GM12878 (cell line): ENCODE measurements around the gene EDC4. TPM values are rescaled to one million over a fixed set of nuclear protein-coding genes. Genes with fewer than 3 reads are reported as not detected.

ENCODE experiments used
- ATAC-seq: fragments of 200-7000 bp; cut with Tn5 transposase; 3 replicates; pipeline ENCODE4 v1.9.1; 2020; ENCODE audit warnings: mild to moderate bottlenecking, moderate library complexity
- Bru-seq: library from RNA; stranded (reverse); fragments of 400-500 nt; gene quantifications from one replicate; lab custom pipeline; 2021; lab: Mats Ljungman, UMichigan
- BruChase-seq, 2 experiments: library from RNA; stranded (reverse); fragments of 400-500 nt; gene quantifications; one replicate each; lab custom pipeline; 2021; lab: Mats Ljungman, UMichigan
- BruUV-seq: library from RNA; stranded (reverse); fragments of 400-500 nt; replicated peaks from 2 replicates; lab custom pipeline; 2021; lab: Mats Ljungman, UMichigan
- CTCF ChIA-PET: fragments of 300-600 bp; sonication (Branson Sonifier 250); formaldehyde crosslinking; extraction: SDS; loops from one replicate; lab custom pipeline; 2021; ENCODE audit warnings: inconsistent platforms; lab: Yijun Ruan, JAX
- POLR2A ChIA-PET: fragments of 350-600 bp; formaldehyde crosslinking; extraction: SDS; loops from one replicate; lab custom pipeline; 2021; ENCODE audit warnings: inconsistent platforms; lab: Charles Lee
- RAD21 ChIA-PET: fragments of 300-600 bp; sonication (Branson Sonifier 250); formaldehyde crosslinking; loops from one replicate; lab custom pipeline; 2023; ENCODE audit warnings: antibody characterized with exemption; ENCODE audit not compliant: unreplicated experiment; lab: Charles Lee
- SMC1A ChIA-PET: fragments of 300-600 bp; sonication (Branson Sonifier 250); formaldehyde crosslinking; loops from one replicate; lab custom pipeline; 2023; ENCODE audit not compliant: unreplicated experiment, uncharacterized antibody; lab: Charles Lee
- DNase-seq: peaks from one replicate; pipeline ENCODE4 v3.0.0-alpha.2; 2011; ENCODE audit warnings: low read depth, low spot score
- FAIRE-seq: peaks from 3 replicates; lab custom pipeline; 2011; peaks lifted over from hg19 to GRCh38; lab: Jason Lieb, UNC
- H2AFZ ChIP-seq: 2 replicates; pipeline ENCODE4 v1.6.0; 2011; ENCODE audit warnings: low read depth, low read length, control low read depth; ENCODE audit not compliant: control insufficient read depth
- H3K27ac ChIP-seq: 2 replicates; pipeline ENCODE4 v1.5.1; 2011; ENCODE audit warnings: control low read depth; ENCODE audit not compliant: control insufficient read depth, insufficient read depth
- H3K27me3 ChIP-seq, 2 experiments: replicated peaks in 1 of 2; 2 replicates each; pipeline versions ENCODE4 v1.6.0 to v1.6.1; 2011; ENCODE audit warnings: low read length in 1 of 2; ENCODE audit not compliant: control insufficient read depth in 2 of 2, insufficient read depth in 2 of 2
- H3K36me3 ChIP-seq, 2 experiments: 2 replicates each; pipeline ENCODE4 v1.5.1; 2011; ENCODE audit warnings: low read length in 1 of 2; ENCODE audit not compliant: control insufficient read depth in 2 of 2, insufficient read depth in 2 of 2
- H3K4me1 ChIP-seq: 2 replicates; pipeline ENCODE4 v1.6.1; 2011; ENCODE audit warnings: mild to moderate bottlenecking, low read length, moderate library complexity, mixed read lengths; ENCODE audit not compliant: control insufficient read depth, insufficient read depth
- H3K4me2 ChIP-seq: 2 replicates; pipeline ENCODE4 v1.6.0; 2011; ENCODE audit warnings: control low read depth; ENCODE audit not compliant: control insufficient read depth, insufficient read depth
- H3K4me3 ChIP-seq: fragments of 200-600 bp; sonication (generic); 2 replicates; pipeline ENCODE4 v1.5.1; 2016
- H3K79me2 ChIP-seq: 2 replicates; pipeline ENCODE4 v1.6.0; 2011; ENCODE audit warnings: low read length; ENCODE audit not compliant: control insufficient read depth, insufficient read depth
- H3K9ac ChIP-seq: 2 replicates; pipeline ENCODE4 v1.8.0; 2011; ENCODE audit warnings: low read length, control low read depth, mixed read lengths; ENCODE audit not compliant: control insufficient read depth, insufficient read depth
- H3K9me3 ChIP-seq: replicated peaks from 3 replicates; pipeline ENCODE4 v1.5.1; 2011; ENCODE audit warnings: mild to moderate bottlenecking, low read length; ENCODE audit not compliant: control insufficient read depth, insufficient read depth
- H4K20me1 ChIP-seq: 2 replicates; pipeline ENCODE4 v1.6.0; 2011; ENCODE audit not compliant: control insufficient read depth, insufficient read depth
- BCLAF1 ChIP-seq: fragments of 450-650 bp; IDR thresholded peaks from 2 replicates; pipeline ENCODE4 v1.6.1; 2017; ENCODE audit warnings: antibody characterized with exemption, mild to moderate bottlenecking, moderate library complexity
- DPF2 ChIP-seq: fragments of 450-650 bp; IDR thresholded peaks from 2 replicates; pipeline ENCODE4 v1.6.1; 2017; ENCODE audit warnings: mild to moderate bottlenecking
- JUND ChIP-seq: IDR thresholded peaks from 2 replicates; pipeline ENCODE4 v1.6.1; 2012; ENCODE audit warnings: low read depth, mild to moderate bottlenecking, low read length, improper control_type of control experiment, moderate library complexity
- PKNOX1 ChIP-seq: fragments of 450-650 bp; IDR thresholded peaks from 2 replicates; pipeline ENCODE4 v1.6.1; 2016; ENCODE audit warnings: mild to moderate bottlenecking
- SIN3A ChIP-seq: IDR thresholded peaks from 2 replicates; pipeline ENCODE4 v1.6.1; 2012; ENCODE audit warnings: low read depth, low read length, improper control_type of control experiment
- ZNF217 ChIP-seq: fragments of 450-650 bp; IDR thresholded peaks from 2 replicates; pipeline ENCODE4 v1.6.1; 2017; ENCODE audit warnings: antibody characterized with exemption, mild to moderate bottlenecking
- WGBS: methylation state at CpG from one replicate; pipeline ENCODE4 v1.1.6; 2016; ENCODE audit warnings: low lambda C conversion rate; ENCODE audit not compliant: insufficient replicate concordance, insufficient coverage; ENCODE audit errors: missing lambda C conversion rate; 5-methylcytosine and 5-hydroxymethylcytosine counted together
- in situ Hi-C: fragments of 300-500 bp; cut with MboI; formaldehyde crosslinking; loops from 9 replicates; pipeline ENCODE4 v1.14.3; 2018; ENCODE audit warnings: mixed read lengths
- intact Hi-C: fragments of 100-400 bp; cut with micrococcal nuclease; formaldehyde crosslinking; loops from one replicate; pipeline ENCODE4 v1.14.2; 2022; ENCODE audit not compliant: unreplicated experiment
- long read RNA-seq, 2 experiments: library from polyadenylated mRNA; unstranded; transcript quantifications; one replicate each; pipeline ENCODE4 v2.0.0, GENCODE V29; 2019 to 2020
- polyA minus RNA-seq, 3 experiments: library from RNA; depleted of rRNA, polyadenylated mRNA; stranded (reverse); fragments of >200 nt; gene quantifications; 2 replicates each; pipeline ENCODE4 v1.2.3, GENCODE V29; 2011
- polyA plus RNA-seq, 11 experiments: library from polyadenylated mRNA; depleted of rRNA in 4 of 11; unstranded in 6 of 11; stranded (reverse) in 5 of 11; fragments of >200 nt; fragmentation: Nextera tagmentation in 4 of 11; fragmentation: Illumina TruSeq in 1 of 11; extraction: Ambion mirVana in 4 of 11; extraction: Trizol in 1 of 11; gene quantifications; 1 replicate in 1 of 11; 2 replicates in 10 of 11; pipeline versions ENCODE4 v1.2.1 to v1.2.3, GENCODE V29; 2011 to 2016; ENCODE audit warnings: inconsistent platforms in 2 of 11, missing spikeins in 2 of 11, low read depth in 1 of 11
- total RNA-seq, 4 experiments: library from RNA; depleted of rRNA in 3 of 4; stranded (reverse); fragments of >200 nt in 3 of 4; fragmentation: Illumina TruSeq in 1 of 4; extraction: Trizol in 1 of 4; gene quantifications; 2 replicates each; pipeline versions ENCODE4 v1.2.1 to v1.2.3, GENCODE V29; 2013 to 2021

EDC4 gene, protein sequence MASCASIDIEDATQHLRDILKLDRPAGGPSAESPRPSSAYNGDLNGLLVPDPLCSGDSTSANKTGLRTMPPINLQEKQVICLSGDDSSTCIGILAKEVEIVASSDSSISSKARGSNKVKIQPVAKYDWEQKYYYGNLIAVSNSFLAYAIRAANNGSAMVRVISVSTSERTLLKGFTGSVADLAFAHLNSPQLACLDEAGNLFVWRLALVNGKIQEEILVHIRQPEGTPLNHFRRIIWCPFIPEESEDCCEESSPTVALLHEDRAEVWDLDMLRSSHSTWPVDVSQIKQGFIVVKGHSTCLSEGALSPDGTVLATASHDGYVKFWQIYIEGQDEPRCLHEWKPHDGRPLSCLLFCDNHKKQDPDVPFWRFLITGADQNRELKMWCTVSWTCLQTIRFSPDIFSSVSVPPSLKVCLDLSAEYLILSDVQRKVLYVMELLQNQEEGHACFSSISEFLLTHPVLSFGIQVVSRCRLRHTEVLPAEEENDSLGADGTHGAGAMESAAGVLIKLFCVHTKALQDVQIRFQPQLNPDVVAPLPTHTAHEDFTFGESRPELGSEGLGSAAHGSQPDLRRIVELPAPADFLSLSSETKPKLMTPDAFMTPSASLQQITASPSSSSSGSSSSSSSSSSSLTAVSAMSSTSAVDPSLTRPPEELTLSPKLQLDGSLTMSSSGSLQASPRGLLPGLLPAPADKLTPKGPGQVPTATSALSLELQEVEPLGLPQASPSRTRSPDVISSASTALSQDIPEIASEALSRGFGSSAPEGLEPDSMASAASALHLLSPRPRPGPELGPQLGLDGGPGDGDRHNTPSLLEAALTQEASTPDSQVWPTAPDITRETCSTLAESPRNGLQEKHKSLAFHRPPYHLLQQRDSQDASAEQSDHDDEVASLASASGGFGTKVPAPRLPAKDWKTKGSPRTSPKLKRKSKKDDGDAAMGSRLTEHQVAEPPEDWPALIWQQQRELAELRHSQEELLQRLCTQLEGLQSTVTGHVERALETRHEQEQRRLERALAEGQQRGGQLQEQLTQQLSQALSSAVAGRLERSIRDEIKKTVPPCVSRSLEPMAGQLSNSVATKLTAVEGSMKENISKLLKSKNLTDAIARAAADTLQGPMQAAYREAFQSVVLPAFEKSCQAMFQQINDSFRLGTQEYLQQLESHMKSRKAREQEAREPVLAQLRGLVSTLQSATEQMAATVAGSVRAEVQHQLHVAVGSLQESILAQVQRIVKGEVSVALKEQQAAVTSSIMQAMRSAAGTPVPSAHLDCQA (N-terminal part only)
- 75.8 and 77.6 TPM in 2 replicates for total RNA-seq (2013; cell fraction: nucleolus; rRNA removed)
- total RNA-seq (2014; rRNA removed) (50.3 and 53.7 TPM in 2 replicates), total RNA-seq (2014; rRNA removed; fragmentation: Illumina TruSeq; extraction: Trizol) (38.1 and 42.1 TPM in 2 replicates), total RNA-seq (2021) (71.7 and 78.5 TPM in 2 replicates), polyA plus RNA-seq (2011; rRNA removed) (18.7 and 37.8 TPM in 2 replicates), polyA plus RNA-seq (2014; fragmentation: Illumina TruSeq; extraction: Trizol) (24.1 and 53.0 TPM in 2 replicates), polyA plus RNA-seq (2014; fragmentation: Nextera tagmentation; extraction: Ambion mirVana) (1 to 10 TPM; 1.2 to 2.2 TPM), polyA plus RNA-seq (2014; rRNA removed) (56.1 and 63.2 TPM in 2 replicates), polyA plus RNA-seq (2016; fragmentation: Nextera tagmentation; extraction: Ambion mirVana) (10 to 100 TPM; 82.2 to 86.0 TPM), polyA minus RNA-seq (2011; rRNA and poly(A)+ RNA removed) (70.8 and 109 TPM in 2 replicates), Bru-seq, nascent RNA (percentile 76 among the genes with signal in this experiment), BruChase-seq, experiment 1, labeled RNA remaining after a 6-hour chase (percentile 93 among the genes with signal in this experiment), BruChase-seq, experiment 2, labeled RNA remaining after a 2-hour chase (percentile 88 among the genes with signal in this experiment)
- polyA plus RNA-seq (2011; ENCODE audit: low read depth), result 26.0 TPM
- polyA plus RNA-seq (2011; cell fraction: cytosol; rRNA removed), result 47.8 and 57.6 TPM in 2 replicates
- polyA plus RNA-seq (2011; cell fraction: nucleus; rRNA removed), result 232 and 265 TPM in 2 replicates
- polyA plus RNA-seq (2012), result 44.4 and 51.4 TPM in 2 replicates
- 38.8 and 51.8 TPM in 2 replicates for polyA minus RNA-seq (2011; cell fraction: cytosol; rRNA and poly(A)+ RNA removed)
- polyA minus RNA-seq (2011; cell fraction: nucleus; rRNA and poly(A)+ RNA removed), result 39.8 and 66.8 TPM in 2 replicates
- long read RNA-seq, experiment 1, full-length matches to known transcripts, result 6 of 15 reads
- long read RNA-seq, experiment 1, partial matches to known transcripts, result 4 of 15 reads
- long read RNA-seq, experiment 1, other reads (novel, unspliced or antisense), result 5 of 15 reads
- long read RNA-seq, experiment 2, partial matches to known transcripts, result 3 of 5 reads
- long read RNA-seq, experiment 2, other reads (novel, unspliced or antisense), result 2 of 5 reads

GRCh38 chr16:67872631-67873434 lies at the start of gene EDC4:
EDC4 (plus strand) TSS chr16:67873052; CDS start chr16:67873262, 210 bp downstream.
- no peaks in the 10 kb centered on the region for H3K9me3 ChIP-seq
- WGBS, result 5% methylated on average over 49 of the region's 72 CpGs
- DNase-seq (peak; percentile 48), FAIRE-seq (no peak), ATAC-seq (peak; percentile 97)
- in situ Hi-C loops, result no loop called here
- ChIA-PET RAD21 (interaction anchor here (0.6 to 1.6 kb wide), 5 partner anchors 18 to 201 kb away, joined by 3 to 4 read pairs (median 3); partner anchors contain the start of gene PSKH1), POLR2A (interaction anchor here (0.5 to 1.2 kb wide), 6 partner anchors 14 to 150 kb away, joined by 3 to 4 read pairs (median 3); partner anchors contain the start of genes DDX28, DUS2 and NUTF2), SMC1A (interaction anchor here (0.9 to 1.2 kb wide), 3 partner anchors 27 to 57 kb away, joined by 5 read pairs; partner anchors contain the start of gene NUTF2), CTCF (interaction anchor here (0.6 to 4.1 kb wide), 4 partner anchors 13 to 118 kb away, joined by 3 to 39 read pairs (median 6); partner anchors contain the start of gene NRN1L)
- peak within 1 kb of the TSS; percentile 96 for H3K9ac ChIP-seq
- peak within 1 kb of the TSS; percentile 94 for H3K4me2 ChIP-seq
- H3K36me3 ChIP-seq, result peaks cover 19% of the 10 kb centered on the region in 2 experiments; a peak in 3 of 4 replicates
- peak within 1 kb of the TSS; percentile 95 for H2AFZ ChIP-seq
- H3K79me2 ChIP-seq, result peaks cover 28% of the 10 kb centered on the region
- H3K27ac ChIP-seq, result peak within 1 kb of the TSS; percentile 78
- H3K4me1 ChIP-seq, result peaks cover 10% of the 10 kb centered on the region
- peak within 1 kb of the TSS; percentile 92 for H3K4me3 ChIP-seq
- no peaks in the 10 kb centered on the region for H3K27me3 ChIP-seq
- intact Hi-C loops, result loop anchor here (1.0 kb wide), 1 partner anchor 27 kb away; the partner anchor contains the start of gene NUTF2
- BruUV-seq, result no TSS peak
- peaks cover 4% of the 10 kb centered on the region for H4K20me1 ChIP-seq
- TF ChIP-seq PKNOX1 (peak; percentile 27; the same call in 1 of the 2 replicates), ZNF217 (peak; percentile 53; the same call in 1 of the 2 replicates), SIN3A (peak; percentile 78; the same call in 1 of the 2 replicates), DPF2 (peak; percentile 89), JUND (no peak), BCLAF1 (no peak)
